H7 (cell line): ENCODE measurements around the gene KRT2. TPM values are rescaled to one million over a fixed set of nuclear protein-coding genes. Genes with fewer than 3 reads are reported as not detected.

Experiments used
- DNase-seq: peaks from one replicate; pipeline ENCODE4 v3.0.0; 2012
- H3K27me3 ChIP-seq: 2 replicates; pipeline ENCODE4 v1.6.0; 2011; ENCODE audit warnings: mild to moderate bottlenecking, low read length; ENCODE audit not compliant: control insufficient read depth, insufficient read depth
- H3K36me3 ChIP-seq: replicated peaks from 2 replicates; pipeline ENCODE4 v1.5.1; 2011; ENCODE audit warnings: low read length; ENCODE audit not compliant: control insufficient read depth, insufficient read depth
- H3K4me3 ChIP-seq: 2 replicates; pipeline ENCODE4 v1.5.1; 2011; ENCODE audit warnings: low read depth, mild to moderate bottlenecking, control low read depth, low read length, moderate library complexity; ENCODE audit not compliant: insufficient read depth
- total RNA-seq: library from RNA; depleted of rRNA; stranded (reverse); fragments of >200 nt; shearing (Covaris generic); gene quantifications from 2 replicates; pipeline ENCODE4 v1.2.3, GENCODE V29; 2014

KRT2 gene
- total RNA-seq, 1 experiment from 2014 or later = not detected

- H3K36me3 ChIP-seq = no peaks in the 10 kb centered on the region
- H3K27me3 ChIP-seq = peaks cover 32% of the 10 kb centered on the region
- DNase-seq = no peak
- no peak overlapping the region for H3K4me3 ChIP-seq
These were observed 37.9 kb upstream of the KRT2 start for GRCh38 chr12:52689936-52690335.

- Histone ChIP-seq H3K36me3 (no peaks in the 10 kb centered on the region), H3K4me3 (no peak overlapping the region), H3K27me3 (peaks cover 32% of the 10 kb centered on the region)
- no peak for DNase-seq
These were observed 37.2 kb upstream of the KRT2 start for GRCh38 chr12:52689239-52689638.

GRCh38 chr12:52688481-52688880, 36.5 kb upstream of the KRT2 start:
- peaks cover 32% of the 10 kb centered on the region for H3K27me3 ChIP-seq
- no peak for DNase-seq

GRCh38 chr12:52687497-52688385, 35.7 kb upstream of the KRT2 start:
- Histone ChIP-seq H3K27me3 (peaks cover 29% of the 10 kb centered on the region), H3K36me3 (no peaks in the 10 kb centered on the region), H3K4me3 (no peak overlapping the region)
- DNase-seq = no peak

More at GRCh38 chr12:52688481-52688880, 36.5 kb upstream of the KRT2 start:
- Histone ChIP-seq H3K36me3 (no peaks in the 10 kb centered on the region), H3K4me3 (no peak overlapping the region)

- Histone ChIP-seq H3K36me3 (no peaks in the 10 kb centered on the region), H3K27me3 (peaks cover 26% of the 10 kb centered on the region)
- DNase-seq = no peak
These were observed 34.9 kb upstream of the KRT2 start for GRCh38 chr12:52686756-52687487.

GRCh38 chr12:52686063-52686462, 34.1 kb upstream of the KRT2 start:
- no peak for DNase-seq
- Histone ChIP-seq H3K36me3 (no peaks in the 10 kb centered on the region), H3K4me3 (no peak overlapping the region), H3K27me3 (peaks cover 18% of the 10 kb centered on the region)

More at GRCh38 chr12:52686756-52687487, 34.9 kb upstream of the KRT2 start:
- no peak overlapping the region for H3K4me3 ChIP-seq

GRCh38 chr12:52685406-52685890, 33.4 kb upstream of the KRT2 start:
- Histone ChIP-seq H3K36me3 (no peaks in the 10 kb centered on the region), H3K27me3 (peaks cover 11% of the 10 kb centered on the region), H3K4me3 (no peak overlapping the region)
- DNase-seq = no peak

- H3K36me3 ChIP-seq = no peaks in the 10 kb centered on the region
- H3K27me3 ChIP-seq = peaks cover 2% of the 10 kb centered on the region; the same call in 1 of the 2 replicates
- no peak for DNase-seq
- no peak overlapping the region for H3K4me3 ChIP-seq
These were observed 32.4 kb upstream of the KRT2 start for GRCh38 chr12:52684431-52684830.

- DNase-seq = no peak
- Histone ChIP-seq H3K27me3 (peaks cover 2% of the 10 kb centered on the region; the same call in 1 of the 2 replicates), H3K4me3 (no peak overlapping the region), H3K36me3 (no peaks in the 10 kb centered on the region)
These were observed 31.7 kb upstream of the KRT2 start for GRCh38 chr12:52683575-52684300.

- Histone ChIP-seq H3K36me3 (no peaks in the 10 kb centered on the region), H3K27me3 (peaks cover 2% of the 10 kb centered on the region; the same call in 1 of the 2 replicates), H3K4me3 (no peak overlapping the region)
- no peak for DNase-seq
These were observed 31.0 kb upstream of the KRT2 start for GRCh38 chr12:52682938-52683574.

- Histone ChIP-seq H3K36me3 (no peaks in the 10 kb centered on the region), H3K27me3 (no peaks in the 10 kb centered on the region; the same call in 1 of the 2 replicates), H3K4me3 (no peak overlapping the region)
- no peak for DNase-seq
These were observed 30.3 kb upstream of the KRT2 start for GRCh38 chr12:52682381-52682660.

GRCh38 chr12:52681526-52682380, 29.7 kb upstream of the KRT2 start:
- DNase-seq = no peak

GRCh38 chr12:52680363-52680762, 28.4 kb upstream of the KRT2 start, which contains the start of gene KRT1:
Gene KRT1 (minus strand): TSS chr12:52680407. CDS start chr12:52680348, 59 bp downstream.
- Histone ChIP-seq H3K36me3 (no peaks in the 10 kb centered on the region), H3K27me3 (no peaks in the 10 kb centered on the region), H3K4me3 (no peak within 1 kb of the TSS)
- DNase-seq = no peak

More at GRCh38 chr12:52681526-52682380, 29.7 kb upstream of the KRT2 start:
- Histone ChIP-seq H3K36me3 (no peaks in the 10 kb centered on the region), H3K27me3 (no peaks in the 10 kb centered on the region; the same call in 1 of the 2 replicates), H3K4me3 (no peak overlapping the region)
